K562 (cell line): ENCODE measurements around the gene CAPN2. TPM values are rescaled to one million over a fixed set of nuclear protein-coding genes. Genes with fewer than 3 reads are reported as not detected.
A peak's percentile ranks its signal among the peaks of the same experiment; 100 is the strongest.

Experiments used
- CBX5 ChIP-seq: IDR thresholded peaks from 2 replicates; pipeline ENCODE4 v1.6.1; 2014; ENCODE audit warnings: low read depth, borderline replicate concordance
- CBX8 ChIP-seq: fragments of 200-600 bp; sonication (generic); IDR thresholded peaks from 2 replicates; pipeline ENCODE4 v1.6.1; 2012; ENCODE audit warnings: borderline replicate concordance, mixed run types, low read depth, mild to moderate bottlenecking, moderate library complexity, mixed read lengths, low read length, control low read depth, inconsistent platforms; ENCODE audit not compliant: poor library complexity, severe bottlenecking; ENCODE audit errors: extremely low read depth
- CCNT2 ChIP-seq: IDR thresholded peaks from 2 replicates; pipeline ENCODE4 v1.6.1; 2011; ENCODE audit warnings: borderline replicate concordance, low read depth, mild to moderate bottlenecking, moderate library complexity, mixed read lengths, low read length; ENCODE audit not compliant: insufficient read length; ENCODE audit errors: extremely low read depth
- CREB1 ChIP-seq, 2 experiments: sonication (generic) in 1 of 2; formaldehyde crosslinking in 1 of 2; IDR thresholded peaks; 2 replicates each; pipeline versions ENCODE4 v1.6.1 to v1.8.0; 2012 to 2022; ENCODE audit warnings: inconsistent platforms in 1 of 2, mild to moderate bottlenecking in 1 of 2, missing genetic modification reagents in 1 of 2, moderate library complexity in 1 of 2
- DDX20 ChIP-seq: fragments of 450-650 bp; IDR thresholded peaks from 2 replicates; pipeline ENCODE4 v1.6.1; 2016; ENCODE audit warnings: missing genetic modification characterization, low read depth, mild to moderate bottlenecking, missing compliant biosample characterization, moderate library complexity
- FOSL1 ChIP-seq: fragments of 200-800 bp; sonication (Bioruptor generic); conservative IDR thresholded peaks from 2 replicates; pipeline ENCODE4 v1.6.1; 2016; ENCODE audit warnings: missing genetic modification characterization, missing compliant biosample characterization
- HNRNPH1 ChIP-seq: fragments of 200-400 bp; formaldehyde crosslinking; optimal IDR thresholded peaks from 2 replicates; pipeline ENCODE3; 2017; ENCODE audit warnings: low read depth, mild to moderate bottlenecking, low read length, moderate library complexity
- HSF4 ChIP-seq: fragments of 250-450 bp; sonication (Bioruptor Pico); IDR thresholded peaks from 2 replicates; pipeline ENCODE4 v2.1.2; 2022; ENCODE audit warnings: mild to moderate bottlenecking, moderate library complexity, borderline replicate concordance
- KLF16 ChIP-seq: IDR thresholded peaks from 2 replicates; pipeline ENCODE4 v1.6.1; 2016; ENCODE audit warnings: antibody characterized with exemption
- NCOA6 ChIP-seq: fragments of 450-650 bp; IDR thresholded peaks from 2 replicates; pipeline ENCODE4 v1.6.1; 2017; ENCODE audit warnings: mild to moderate bottlenecking
- NFYB ChIP-seq: IDR thresholded peaks from 2 replicates; pipeline ENCODE4 v1.6.1; 2011; ENCODE audit warnings: mild to moderate bottlenecking, moderate library complexity; ENCODE audit not compliant: insufficient read length; ENCODE audit errors: extremely low read depth
- POLR2G ChIP-seq: fragments of 200-400 bp; formaldehyde crosslinking; IDR thresholded peaks from 2 replicates; pipeline ENCODE4 v1.6.1; 2017; ENCODE audit warnings: low read depth, mild to moderate bottlenecking, antibody characterized with exemption, low read length, moderate library complexity
- POLR2H ChIP-seq: IDR thresholded peaks from 2 replicates; pipeline ENCODE4 v1.6.1; 2016; ENCODE audit warnings: missing genetic modification characterization, low read depth, mild to moderate bottlenecking, control low read depth, missing compliant biosample characterization, moderate library complexity
- SMAD2 ChIP-seq: fragments of 150-350 bp; IDR thresholded peaks from 2 replicates; pipeline ENCODE4 v1.6.1; 2014; ENCODE audit warnings: low read depth, mild to moderate bottlenecking, low read length
- TAF7 ChIP-seq: fragments of 450-650 bp; IDR thresholded peaks from 2 replicates; pipeline ENCODE4 v1.6.1; 2016; ENCODE audit warnings: missing genetic modification characterization, missing compliant biosample characterization
- TRIM28 ChIP-seq: fragments of 450-650 bp; IDR thresholded peaks from 2 replicates; pipeline ENCODE4 v1.6.1; 2017
- ZKSCAN8 ChIP-seq: fragments of 200-800 bp; sonication (Bioruptor generic); IDR thresholded peaks from 2 replicates; pipeline ENCODE4 v1.6.1; 2016; ENCODE audit warnings: missing genetic modification characterization, missing compliant biosample characterization
- ZNF232 ChIP-seq: sonication (generic); formaldehyde crosslinking; IDR thresholded peaks from 2 replicates; pipeline ENCODE4 v1.8.0; 2022; ENCODE audit warnings: mild to moderate bottlenecking, missing genetic modification reagents
- ZNF282 ChIP-seq: sonication (generic); formaldehyde crosslinking; IDR thresholded peaks from 2 replicates; pipeline ENCODE4 v1.8.1; 2023; ENCODE audit warnings: missing genetic modification reagents
- ZNF57 ChIP-seq: fragments of 450-650 bp; formaldehyde crosslinking; IDR thresholded peaks from 2 replicates; pipeline ENCODE4 v1.4.0; 2020; ENCODE audit warnings: mild to moderate bottlenecking, moderate library complexity
- polyA plus RNA-seq, 8 experiments: library from polyadenylated mRNA; depleted of rRNA in 4 of 8; stranded (reverse) in 5 of 8; unstranded in 3 of 8; fragments of >200 nt; fragmentation: Nextera tagmentation in 2 of 8; fragmentation: Illumina TruSeq in 1 of 8; extraction: Ambion mirVana in 2 of 8; extraction: Trizol in 1 of 8; gene quantifications; 2 replicates each; pipeline versions ENCODE4 v1.2.1 to v1.2.3, GENCODE V29; 2011 to 2014; ENCODE audit warnings: inconsistent platforms in 1 of 8, missing spikeins in 1 of 8
- total RNA-seq, 7 experiments: library from RNA; depleted of rRNA in 6 of 7; stranded (reverse); fragments of >200 nt in 6 of 7; fragmentation: Illumina TruSeq in 2 of 7; extraction: Trizol in 2 of 7; gene quantifications; 2 replicates each; pipeline versions ENCODE4 v1.2.1 to v1.2.3, GENCODE V29; 2011 to 2021; ENCODE audit warnings: low replicate concordance in 1 of 7
- TF ChIP-seq, protein P1 (sequence below): fragments of 450-650 bp; IDR thresholded peaks from 2 replicates; pipeline ENCODE4 v1.6.1; 2016
- TF ChIP-seq, protein P2 (sequence below), 2 experiments: fragments of 200-800 bp in 1 of 2; sonication (Bioruptor generic) in 1 of 2; sonication (generic) in 1 of 2; formaldehyde crosslinking in 1 of 2; IDR thresholded peaks in 1 of 2; conservative IDR thresholded peaks in 1 of 2; 2 replicates each; pipeline versions ENCODE4 v1.5.0 to v1.6.1; 2016 to 2020; ENCODE audit warnings: missing compliant biosample characterization in 1 of 2, missing genetic modification characterization in 1 of 2, missing genetic modification reagents in 1 of 2
- TF ChIP-seq, protein P3 (sequence below), 2 experiments: fragments of 450-650 bp; conservative IDR thresholded peaks; 2 replicates each; pipeline ENCODE4 v1.6.1; 2017; ENCODE audit warnings: mild to moderate bottlenecking in 2 of 2, moderate library complexity in 2 of 2

Gene CAPN2
- total and polyA plus RNA-seq, 9 of the 15 experiments (the other 6 are each of a cell fraction or from before 2014, with no cell fraction given), result 24.6 to 157 (median 101) TPM

DNA sequence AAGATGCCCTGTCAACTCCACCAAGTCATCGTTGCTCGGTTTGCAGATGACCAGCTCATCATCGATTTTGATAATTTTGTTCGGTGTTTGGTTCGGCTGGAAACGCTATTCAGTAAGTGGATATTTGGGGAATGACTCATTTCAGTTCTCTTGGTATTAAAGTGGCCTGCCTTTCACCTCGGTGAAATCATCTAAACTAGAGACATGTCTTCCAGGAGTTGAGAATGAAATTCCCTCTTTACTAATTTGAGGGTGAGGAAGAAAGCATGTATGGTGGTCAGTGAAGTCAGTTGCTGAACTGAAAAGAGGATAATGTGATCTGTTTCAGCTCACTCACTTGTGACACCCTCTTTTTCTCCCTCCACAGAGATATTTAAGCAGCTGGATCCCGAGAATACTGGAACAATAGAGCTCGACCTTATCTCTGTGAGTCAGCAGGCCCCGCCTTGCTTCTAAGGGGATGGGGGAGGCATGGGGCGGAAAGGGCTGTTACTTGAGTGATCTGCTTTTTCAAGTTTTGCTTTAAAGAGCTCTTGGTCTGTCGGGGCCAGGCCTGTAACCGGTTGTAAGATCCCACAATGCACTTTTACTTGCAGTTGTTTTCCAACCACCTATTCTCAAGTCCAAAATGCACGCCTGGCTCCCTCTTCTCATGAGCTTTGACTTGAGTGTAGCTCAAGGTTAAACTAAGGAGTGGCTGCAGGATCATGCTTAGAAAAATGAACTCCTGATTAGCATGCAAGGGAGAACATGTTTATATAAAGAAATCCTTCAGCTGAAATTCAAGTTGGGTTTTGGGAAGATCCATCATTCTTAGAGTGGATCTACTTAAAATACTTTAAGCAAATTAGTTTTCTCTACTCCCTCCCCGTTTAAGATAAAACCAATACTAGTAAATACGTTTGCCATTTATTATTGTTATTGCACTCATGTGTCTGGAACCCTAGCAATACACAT lies 59.8 kb downstream of the CAPN2 start (continued):
- TF ChIP-seq, protein P1, sequence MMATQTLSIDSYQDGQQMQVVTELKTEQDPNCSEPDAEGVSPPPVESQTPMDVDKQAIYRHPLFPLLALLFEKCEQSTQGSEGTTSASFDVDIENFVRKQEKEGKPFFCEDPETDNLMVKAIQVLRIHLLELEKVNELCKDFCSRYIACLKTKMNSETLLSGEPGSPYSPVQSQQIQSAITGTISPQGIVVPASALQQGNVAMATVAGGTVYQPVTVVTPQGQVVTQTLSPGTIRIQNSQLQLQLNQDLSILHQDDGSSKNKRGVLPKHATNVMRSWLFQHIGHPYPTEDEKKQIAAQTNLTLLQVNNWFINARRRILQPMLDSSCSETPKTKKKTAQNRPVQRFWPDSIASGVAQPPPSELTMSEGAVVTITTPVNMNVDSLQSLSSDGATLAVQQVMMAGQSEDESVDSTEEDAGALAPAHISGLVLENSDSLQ, result peak; percentile 69
- TF ChIP-seq POLR2G, result peak; percentile 50
- peak; percentile 85 for TF ChIP-seq POLR2H (tag)
- TF ChIP-seq ZNF232, result no peak
- TF ChIP-seq HSF4 (CRISPR knock-in tag), result no peak; the same call in 1 of the 2 replicates
- TF ChIP-seq FOSL1 (tag), result peak; percentile 98
- no peak for TF ChIP-seq HNRNPH1
- peak; percentile 63; the same call in 1 of the 2 replicates for TF ChIP-seq DDX20 (tag)
- TF ChIP-seq NCOA6, result no peak
- no peak for TF ChIP-seq NFYB
- TF ChIP-seq CREB1 (IDR thresholded peaks at IDR 0.05), result peak; percentile 78
- peak; percentile 36; the same call in 1 of the 2 replicates for TF ChIP-seq CREB1 (CRISPR knock-in tag; IDR thresholded peaks at IDR 0.05)
- 0 out of 2 replicates have a peak, but pooled peaks have one; percentile 20 for TF ChIP-seq TAF7 (tag)
- TF ChIP-seq, protein P2, sequence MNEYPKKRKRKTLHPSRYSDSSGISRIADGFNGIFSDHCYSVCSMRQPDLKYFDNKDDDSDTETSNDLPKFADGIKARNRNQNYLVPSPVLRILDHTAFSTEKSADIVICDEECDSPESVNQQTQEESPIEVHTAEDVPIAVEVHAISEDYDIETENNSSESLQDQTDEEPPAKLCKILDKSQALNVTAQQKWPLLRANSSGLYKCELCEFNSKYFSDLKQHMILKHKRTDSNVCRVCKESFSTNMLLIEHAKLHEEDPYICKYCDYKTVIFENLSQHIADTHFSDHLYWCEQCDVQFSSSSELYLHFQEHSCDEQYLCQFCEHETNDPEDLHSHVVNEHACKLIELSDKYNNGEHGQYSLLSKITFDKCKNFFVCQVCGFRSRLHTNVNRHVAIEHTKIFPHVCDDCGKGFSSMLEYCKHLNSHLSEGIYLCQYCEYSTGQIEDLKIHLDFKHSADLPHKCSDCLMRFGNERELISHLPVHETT (CRISPR knock-in tag; conservative IDR thresholded peaks at IDR 0.05 in 1 of 2, IDR thresholded peaks at IDR 0.05 in 1 of 2), result peak in 1 of 2 experiments; percentile 95; a peak in 2 of 4 replicates
- TF ChIP-seq CBX8, result no peak
- TF ChIP-seq, protein P3, sequence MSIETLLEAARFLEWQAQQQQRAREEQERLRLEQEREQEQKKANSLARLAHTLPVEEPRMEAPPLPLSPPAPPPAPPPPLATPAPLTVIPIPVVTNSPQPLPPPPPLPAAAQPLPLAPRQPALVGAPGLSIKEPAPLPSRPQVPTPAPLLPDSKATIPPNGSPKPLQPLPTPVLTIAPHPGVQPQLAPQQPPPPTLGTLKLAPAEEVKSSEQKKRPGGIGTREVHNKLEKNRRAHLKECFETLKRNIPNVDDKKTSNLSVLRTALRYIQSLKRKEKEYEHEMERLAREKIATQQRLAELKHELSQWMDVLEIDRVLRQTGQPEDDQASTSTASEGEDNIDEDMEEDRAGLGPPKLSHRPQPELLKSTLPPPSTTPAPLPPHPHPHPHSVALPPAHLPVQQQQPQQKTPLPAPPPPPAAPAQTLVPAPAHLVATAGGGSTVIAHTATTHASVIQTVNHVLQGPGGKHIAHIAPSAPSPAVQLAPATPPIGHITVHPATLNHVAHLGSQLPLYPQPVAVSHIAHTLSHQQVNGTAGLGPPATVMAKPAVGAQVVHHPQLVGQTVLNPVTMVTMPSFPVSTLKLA (conservative IDR thresholded peaks at IDR 0.05), result peak; percentile 47 to 71; a peak in 3 of 4 replicates
- TF ChIP-seq ZNF57 (CRISPR knock-in tag), result no peak
- TF ChIP-seq CCNT2, result peak; percentile 91
- no peak for TF ChIP-seq ZNF282 (CRISPR knock-in tag)
- TF ChIP-seq CBX5, result 0 out of 2 replicates have a peak, but pooled peaks have one; percentile 42
- peak; percentile 61 for TF ChIP-seq TRIM28
- no peak; the same call in none of the 2 replicates for TF ChIP-seq ZKSCAN8
- peak; percentile 85 for TF ChIP-seq KLF16
- no peak for TF ChIP-seq SMAD2
